ENCODE results near the gene ABLIM3.

The ABLIM3 gene

DNA sequence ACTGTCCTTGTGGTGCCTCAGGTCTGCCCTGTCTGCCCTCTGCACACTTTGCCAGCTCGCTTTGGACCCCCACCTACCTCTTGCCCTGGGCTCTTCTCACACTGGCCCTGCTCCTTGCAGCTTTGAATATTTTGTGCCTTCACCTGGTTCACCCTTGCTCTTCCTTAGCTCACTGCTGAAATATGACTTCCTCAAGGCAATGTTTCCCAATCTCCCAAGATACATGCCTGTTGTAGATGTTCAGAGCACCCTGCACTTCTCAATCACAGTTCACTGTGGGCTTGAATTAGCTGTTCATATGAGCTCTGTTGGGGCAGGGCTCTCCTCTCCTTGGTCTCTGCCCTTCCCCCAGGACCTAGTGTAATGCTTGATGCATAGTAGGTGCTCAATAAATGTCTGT, 138.4 kb downstream of the ABLIM3 start:
- TF ChIP-seq POLR2A (IDR thresholded peaks at IDR 0.05; ENCODE audit: low read length) (no peak), GATA1 (IDR thresholded peaks at IDR 0.05; ENCODE audit: low read depth, low read length) (no peak)
- DNase-seq = no peak

GRCh38 chr5:149280124-149280523, 138.8 kb downstream of the ABLIM3 start:
- TF ChIP-seq POLR2A (IDR thresholded peaks at IDR 0.05; ENCODE audit: low read length) (no peak), GATA1 (IDR thresholded peaks at IDR 0.05; ENCODE audit: low read depth, low read length) (no peak)
- no peak for DNase-seq

DNA sequence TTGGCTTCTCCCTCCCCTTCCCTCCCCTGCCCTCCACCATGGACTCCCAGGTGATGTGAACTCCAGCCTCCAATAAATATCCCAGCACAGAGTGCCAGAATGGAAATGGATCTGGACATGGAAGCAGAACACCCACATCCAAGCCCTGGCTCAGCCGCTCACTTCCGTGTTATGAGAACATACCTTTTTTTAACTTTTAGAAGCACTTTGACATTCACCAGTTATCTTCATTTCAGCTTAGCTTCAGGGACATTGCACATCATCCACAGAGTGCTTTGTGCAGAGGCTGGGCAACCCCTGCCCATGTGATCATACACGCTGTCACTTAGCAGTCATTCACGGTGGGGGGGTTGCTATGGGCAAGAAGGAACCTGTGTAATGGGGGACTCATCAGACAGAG, 139.5 kb downstream of the ABLIM3 start:
- no peak for DNase-seq
- TF ChIP-seq GATA1 (IDR thresholded peaks at IDR 0.05; ENCODE audit: low read depth, low read length) (no peak), POLR2A (IDR thresholded peaks at IDR 0.05; ENCODE audit: low read length) (no peak)

GRCh38 chr5:149282027-149282965, 141.0 kb downstream of the ABLIM3 start:
- TF ChIP-seq GATA1 (IDR thresholded peaks at IDR 0.05; ENCODE audit: low read depth, low read length) (no peak), POLR2A (IDR thresholded peaks at IDR 0.05; ENCODE audit: low read length) (no peak)
- no peak for DNase-seq

DNA sequence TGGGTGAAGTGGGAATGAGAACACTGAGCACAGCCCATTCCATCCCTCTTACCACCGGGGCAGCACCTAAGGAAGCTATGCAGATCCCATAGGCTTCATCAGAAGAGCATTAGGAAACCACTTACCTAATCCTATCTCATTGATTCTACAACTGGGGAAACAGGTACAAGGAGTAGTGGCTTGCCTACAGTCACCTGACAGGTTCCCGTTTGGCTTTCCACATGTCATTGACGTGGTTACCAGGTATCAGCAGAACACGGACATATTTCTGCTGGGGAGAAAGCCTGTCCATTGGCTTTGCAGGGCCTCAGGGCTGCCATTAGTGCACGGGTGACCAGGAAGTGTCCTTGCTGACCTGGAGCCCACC, 141.7 kb downstream of the ABLIM3 start:
- TF ChIP-seq POLR2A (IDR thresholded peaks at IDR 0.05; ENCODE audit: low read length) = no peak
- no peak for TF ChIP-seq GATA1 (IDR thresholded peaks at IDR 0.05; ENCODE audit: low read depth, low read length)
- DNase-seq = no peak

- TF ChIP-seq POLR2A (IDR thresholded peaks at IDR 0.05; ENCODE audit: low read length) (no peak), GATA1 (IDR thresholded peaks at IDR 0.05; ENCODE audit: low read depth, low read length) (no peak)
- no peak for DNase-seq
Measured at GRCh38 chr5:149283626-149284480, 142.6 kb downstream of the ABLIM3 start.

DNA sequence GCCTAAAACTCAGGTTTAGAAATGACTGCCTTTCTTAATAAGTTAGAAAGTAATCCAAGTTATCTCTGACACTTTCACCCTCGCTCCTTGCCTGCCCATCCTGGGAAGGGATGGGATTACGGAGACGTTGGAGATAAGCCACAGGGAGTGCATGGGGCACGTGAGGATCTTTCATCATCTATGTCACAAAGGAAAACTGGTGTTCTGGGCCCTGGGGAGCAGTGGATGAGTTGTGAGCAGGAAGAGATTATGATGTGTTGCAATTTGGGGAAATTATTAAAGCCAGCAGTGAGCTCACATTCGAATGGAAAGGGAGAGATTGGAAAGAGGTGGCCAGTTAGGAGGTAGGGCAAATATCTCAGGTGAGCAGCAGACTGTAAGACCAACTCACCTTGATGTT, 143.2 kb downstream of the ABLIM3 start:
- DNase-seq = no peak
- no peak for TF ChIP-seq GATA1 (IDR thresholded peaks at IDR 0.05; ENCODE audit: low read depth, low read length)
- TF ChIP-seq POLR2A (IDR thresholded peaks at IDR 0.05; ENCODE audit: low read length) = no peak

- DNase-seq = no peak
- TF ChIP-seq GATA1 (IDR thresholded peaks at IDR 0.05; ENCODE audit: low read depth, low read length) = no peak
- no peak for TF ChIP-seq POLR2A (IDR thresholded peaks at IDR 0.05; ENCODE audit: low read length)
Measured at GRCh38 chr5:149285153-149285552, 143.9 kb downstream of the ABLIM3 start.

- DNase-seq = no peak
- TF ChIP-seq POLR2A (IDR thresholded peaks at IDR 0.05; ENCODE audit: low read length) (no peak), GATA1 (IDR thresholded peaks at IDR 0.05; ENCODE audit: low read depth, low read length) (no peak)
Measured at GRCh38 chr5:149288436-149288835, 147.1 kb downstream of the ABLIM3 start.

- DNase-seq = no peak
- TF ChIP-seq GATA1 (IDR thresholded peaks at IDR 0.05; ENCODE audit: low read depth, low read length) = no peak
Measured at GRCh38 chr5:149289301-149289700, 148.0 kb downstream of the ABLIM3 start.

GRCh38 chr5:149294872-149295829, 153.9 kb downstream of the ABLIM3 start:
- TF ChIP-seq GATA1 (IDR thresholded peaks at IDR 0.05; ENCODE audit: low read depth, low read length) (no peak), POLR2A (IDR thresholded peaks at IDR 0.05; ENCODE audit: low read length) (no peak)
- no peak for DNase-seq

GRCh38 chr5:149297340-149298025, 156.2 kb downstream of the ABLIM3 start:
- no peak for DNase-seq
- TF ChIP-seq POLR2A (IDR thresholded peaks at IDR 0.05; ENCODE audit: low read length) (no peak), GATA1 (IDR thresholded peaks at IDR 0.05; ENCODE audit: low read depth, low read length) (no peak)

- DNase-seq = no peak
- TF ChIP-seq GATA1 (IDR thresholded peaks at IDR 0.05; ENCODE audit: low read depth, low read length) = no peak
- no peak for TF ChIP-seq POLR2A (IDR thresholded peaks at IDR 0.05; ENCODE audit: low read length)
Measured at GRCh38 chr5:149298163-149298562, 156.9 kb downstream of the ABLIM3 start.
